CD4-positive, alpha-beta T cell treated with Interleukin-6 for 4 hours (primary cell): Measurements from ENCODE around the gene NTN4.
"Not testable (repeated sequence)": the region's sequence is repeated elsewhere in the genome, so short reads cannot be mapped to it uniquely, and the experiment has no call there.

Experiments
- DNase-seq: peaks from one replicate; pipeline ENCODE4 v3.0.0-alpha.2; 2020; ENCODE audit warnings: mixed read lengths

NTN4 gene

GRCh38 chr12:95705143-95705542 lies 85.4 kb downstream of the NTN4 start:
- DNase-seq, result no peak

- no peak for DNase-seq
These were observed 86.6 kb downstream of the NTN4 start for GRCh38 chr12:95703986-95704385.

- DNase-seq, result no peak
These were observed 88.7 kb downstream of the NTN4 start for GRCh38 chr12:95701722-95702418.

- no peak for DNase-seq
These were observed 89.3 kb downstream of the NTN4 start for GRCh38 chr12:95701275-95701674.

- DNase-seq, result no peak
These were observed 90.2 kb downstream of the NTN4 start for GRCh38 chr12:95700316-95700785.

- DNase-seq, result no peak
These were observed 91.0 kb downstream of the NTN4 start for GRCh38 chr12:95699579-95699978.

- no peak for DNase-seq
These were observed 96.4 kb downstream of the NTN4 start for GRCh38 chr12:95694136-95694535.

GRCh38 chr12:95693689-95694088 lies 96.9 kb downstream of the NTN4 start:
- DNase-seq, result no peak

- no peak for DNase-seq
These were observed 99.5 kb downstream of the NTN4 start for GRCh38 chr12:95690861-95691635.

GRCh38 chr12:95687937-95688336 lies 102.6 kb downstream of the NTN4 start:
- no peak for DNase-seq

GRCh38 chr12:95683418-95683817 lies 107.1 kb downstream of the NTN4 start:
- DNase-seq, result no peak

- no peak for DNase-seq
These were observed 109.3 kb downstream of the NTN4 start for GRCh38 chr12:95681210-95681765.

GRCh38 chr12:95678684-95679083 lies 111.9 kb downstream of the NTN4 start:
- DNase-seq, result no peak

- DNase-seq, result not testable (repeated sequence)
These were observed 112.8 kb downstream of the NTN4 start for GRCh38 chr12:95677782-95678181.

GRCh38 chr12:95674631-95675030 lies 115.9 kb downstream of the NTN4 start:
- DNase-seq, result no peak

- no peak for DNase-seq
These were observed 116.4 kb downstream of the NTN4 start for GRCh38 chr12:95674163-95674562.

- no peak for DNase-seq
These were observed 117.0 kb downstream of the NTN4 start for GRCh38 chr12:95673576-95673975.

GRCh38 chr12:95672166-95672565 lies 118.4 kb downstream of the NTN4 start:
- no peak for DNase-seq

- DNase-seq, result no peak
These were observed 119.3 kb downstream of the NTN4 start for GRCh38 chr12:95671265-95671664.

GRCh38 chr12:95663525-95663924 lies 127.0 kb downstream of the NTN4 start:
- DNase-seq, result no peak

- no peak for DNase-seq
These were observed 129.2 kb downstream of the NTN4 start for GRCh38 chr12:95661360-95661759.

GRCh38 chr12:95658386-95658785 lies 132.2 kb downstream of the NTN4 start:
- DNase-seq, result no peak

- not testable (repeated sequence) for DNase-seq
These were observed 135.9 kb downstream of the NTN4 start for GRCh38 chr12:95654665-95655064.
